ENCODE measurements around the gene YPEL1. TPM values are rescaled to one million over a fixed set of nuclear protein-coding genes. Genes with fewer than 3 reads are reported as not detected.

Gene YPEL1, protein sequence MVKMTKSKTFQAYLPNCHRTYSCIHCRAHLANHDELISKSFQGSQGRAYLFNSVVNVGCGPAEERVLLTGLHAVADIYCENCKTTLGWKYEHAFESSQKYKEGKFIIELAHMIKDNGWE
- 2.6 to 6.0 TPM (median 5.4 TPM) in 3 replicates for total RNA-seq
- long read RNA-seq, full-length matches to known transcripts = 9 of 10 reads
- long read RNA-seq, partial matches to known transcripts = 0 of 10 reads
- long read RNA-seq, other reads (novel, unspliced or antisense) = 1 of 10 reads

DNA sequence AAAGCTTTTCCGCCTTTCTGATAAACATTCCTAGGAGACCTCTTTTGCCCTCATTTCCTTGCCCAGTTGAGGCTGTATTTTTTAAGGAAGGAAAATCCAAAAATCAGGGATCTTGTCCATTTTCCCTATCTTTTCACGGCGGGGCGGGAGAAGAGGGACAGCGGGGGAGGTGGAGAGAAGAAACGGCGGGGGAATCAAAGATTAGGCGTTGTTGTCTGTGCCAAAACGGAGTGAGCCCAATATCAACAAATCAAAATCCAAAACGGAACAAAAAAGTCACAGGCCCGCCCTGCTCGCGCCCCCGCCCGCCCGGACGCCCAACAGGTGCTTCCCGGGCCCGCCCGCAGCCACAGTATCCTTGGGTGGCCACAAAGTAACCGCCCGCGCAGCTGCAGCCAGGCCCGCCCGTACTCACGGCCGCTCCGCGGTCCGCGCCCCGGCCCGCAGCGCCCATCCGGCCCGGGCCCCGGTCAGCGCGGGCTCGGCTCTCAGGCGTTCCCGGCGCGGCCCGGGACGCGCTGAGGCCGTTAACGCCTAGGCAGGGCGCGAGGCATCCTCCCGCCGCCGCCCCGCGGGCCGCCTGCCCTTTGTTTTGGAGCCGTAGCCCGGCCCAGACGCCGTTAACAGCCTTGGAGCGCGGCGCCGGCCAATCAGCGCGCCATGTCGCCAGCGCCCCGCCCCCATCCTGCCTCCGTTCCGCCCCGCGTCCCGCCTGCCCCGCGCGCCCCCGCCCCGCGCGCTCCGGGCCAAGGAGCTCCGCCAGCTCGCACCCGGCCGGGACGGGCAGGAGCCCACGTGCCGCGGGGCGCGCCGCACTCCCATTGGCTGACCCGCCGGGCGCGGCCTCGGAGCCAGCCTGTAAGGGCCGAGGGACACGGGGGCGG, at the start of gene YPEL1:
YPEL1 (minus strand) TSS at position 595 of the 884 bp plus-strand sequence. CDS start 25,050 bp downstream, outside the sequence.
- Mint-ChIP-seq H3K27me3 (ENCODE audit: low read depth) (no peaks in the 10 kb centered on the region), H3K4me1 (ENCODE audit: low read depth) (peaks cover 8% of the 10 kb centered on the region), H3K9me3 (ENCODE audit: low read depth) (no peaks in the 10 kb centered on the region), H3K27ac (ENCODE audit: unreplicated experiment) (no peak within 1 kb of the TSS), H3K4me3 (ENCODE audit: unreplicated experiment) (peak within 1 kb of the TSS; percentile 79), H3K36me3 (ENCODE audit: low read depth) (no peaks in the 10 kb centered on the region)
- TF ChIP-seq, protein P1, sequence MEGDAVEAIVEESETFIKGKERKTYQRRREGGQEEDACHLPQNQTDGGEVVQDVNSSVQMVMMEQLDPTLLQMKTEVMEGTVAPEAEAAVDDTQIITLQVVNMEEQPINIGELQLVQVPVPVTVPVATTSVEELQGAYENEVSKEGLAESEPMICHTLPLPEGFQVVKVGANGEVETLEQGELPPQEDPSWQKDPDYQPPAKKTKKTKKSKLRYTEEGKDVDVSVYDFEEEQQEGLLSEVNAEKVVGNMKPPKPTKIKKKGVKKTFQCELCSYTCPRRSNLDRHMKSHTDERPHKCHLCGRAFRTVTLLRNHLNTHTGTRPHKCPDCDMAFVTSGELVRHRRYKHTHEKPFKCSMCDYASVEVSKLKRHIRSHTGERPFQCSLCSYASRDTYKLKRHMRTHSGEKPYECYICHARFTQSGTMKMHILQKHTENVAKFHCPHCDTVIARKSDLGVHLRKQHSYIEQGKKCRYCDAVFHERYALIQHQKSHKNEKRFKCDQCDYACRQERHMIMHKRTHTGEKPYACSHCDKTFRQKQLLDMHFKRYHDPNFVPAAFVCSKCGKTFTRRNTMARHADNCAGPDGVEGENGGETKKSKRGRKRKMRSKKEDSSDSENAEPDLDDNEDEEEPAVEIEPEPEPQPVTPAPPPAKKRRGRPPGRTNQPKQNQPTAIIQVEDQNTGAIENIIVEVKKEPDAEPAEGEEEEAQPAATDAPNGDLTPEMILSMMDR (IDR thresholded peaks at IDR 0.05) = no peak
- peak; percentile 98 for DNase-seq (ENCODE audit: low spot score)

DNA sequence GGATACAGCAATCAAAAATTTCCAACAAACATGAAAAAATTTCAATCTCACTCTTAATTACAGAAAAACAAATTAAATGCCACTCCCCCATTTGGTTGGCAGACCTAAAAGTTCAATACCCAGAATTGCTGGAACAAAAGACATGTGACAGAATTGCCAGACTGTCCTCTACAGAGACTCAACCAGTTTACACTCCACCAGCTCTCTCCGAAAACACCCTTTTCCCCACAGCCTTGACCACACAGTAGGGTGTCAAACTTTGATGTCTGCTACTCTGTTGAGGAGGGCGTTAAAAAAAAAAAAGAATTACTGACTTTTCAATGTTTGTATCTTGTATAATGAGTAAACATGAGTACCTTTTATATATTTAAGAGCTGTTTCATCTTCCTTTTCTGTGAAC, 44.7 kb upstream of the YPEL1 start:
- no peak overlapping the region for H3K4me3 Mint-ChIP-seq (ENCODE audit: unreplicated experiment)
- no peaks in the 10 kb centered on the region for H3K9me3 Mint-ChIP-seq (ENCODE audit: low read depth)
- H3K36me3 Mint-ChIP-seq (ENCODE audit: low read depth) = peaks cover 17% of the 10 kb centered on the region
- peaks cover 9% of the 10 kb centered on the region for H3K4me1 Mint-ChIP-seq (ENCODE audit: low read depth)
- H3K27me3 Mint-ChIP-seq (ENCODE audit: low read depth) = no peaks in the 10 kb centered on the region
- DNase-seq (ENCODE audit: low spot score) = no peak
- TF ChIP-seq, protein P1 (IDR thresholded peaks at IDR 0.05) = no peak
- H3K27ac Mint-ChIP-seq (ENCODE audit: unreplicated experiment) = no peak overlapping the region

DNA sequence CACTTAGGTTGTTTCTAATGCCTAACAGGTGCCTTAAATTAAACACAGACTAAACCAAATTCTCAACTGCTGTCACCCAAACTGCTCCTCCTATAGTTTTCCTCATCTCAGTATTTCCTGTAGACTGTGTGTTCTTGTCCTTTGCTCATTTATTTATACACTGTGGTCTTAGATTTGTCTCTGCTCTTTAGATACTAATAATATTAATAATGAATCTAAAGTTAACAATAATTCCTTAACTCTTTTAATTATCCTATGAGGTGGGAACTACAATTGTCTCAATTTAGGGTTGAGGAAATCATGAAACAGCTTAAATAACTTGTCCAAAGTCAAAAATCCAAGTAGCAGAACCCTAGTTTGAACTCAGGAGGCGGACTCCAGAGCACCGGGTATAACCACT, 43.9 kb upstream of the YPEL1 start:
- no peaks in the 10 kb centered on the region for H3K9me3 Mint-ChIP-seq (ENCODE audit: low read depth)
- H3K4me3 Mint-ChIP-seq (ENCODE audit: unreplicated experiment) = no peak overlapping the region
- TF ChIP-seq, protein P1 (IDR thresholded peaks at IDR 0.05) = no peak
- H3K36me3 Mint-ChIP-seq (ENCODE audit: low read depth) = peaks cover 16% of the 10 kb centered on the region
- H3K4me1 Mint-ChIP-seq (ENCODE audit: low read depth) = peaks cover 9% of the 10 kb centered on the region
- no peaks in the 10 kb centered on the region for H3K27me3 Mint-ChIP-seq (ENCODE audit: low read depth)
- DNase-seq (ENCODE audit: low spot score) = no peak
- H3K27ac Mint-ChIP-seq (ENCODE audit: unreplicated experiment) = no peak overlapping the region

DNA sequence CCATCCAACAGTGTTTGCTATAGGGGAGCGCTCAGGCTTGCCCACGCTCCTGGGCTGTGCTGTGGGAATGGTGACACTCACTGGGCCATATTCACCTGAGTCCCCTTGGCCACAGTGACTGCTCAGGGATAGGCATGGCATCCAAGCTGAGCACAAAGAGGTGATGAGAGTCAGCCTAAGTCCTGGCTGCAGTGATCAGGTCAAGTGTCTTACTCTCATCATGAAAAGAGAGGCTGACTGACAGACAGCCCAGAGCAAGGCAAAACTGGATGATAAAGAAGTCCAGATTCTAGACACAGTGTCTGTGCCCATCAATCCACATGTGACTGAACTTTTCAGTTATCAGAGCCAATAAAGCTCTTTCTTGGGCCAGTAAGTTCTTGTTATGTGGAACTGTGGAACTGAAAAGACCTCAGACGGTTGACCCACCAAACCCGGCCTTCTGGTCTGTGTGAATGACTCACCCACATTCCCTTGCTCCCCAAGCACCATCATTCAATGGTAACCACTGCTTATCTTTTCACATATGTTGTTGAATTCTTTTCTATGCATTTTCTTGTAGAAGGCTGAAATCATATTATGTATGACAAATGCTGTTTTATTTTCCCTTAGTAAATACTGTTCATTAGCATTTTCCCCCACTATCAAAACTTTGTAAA, 43.2 kb upstream of the YPEL1 start:
- peaks cover 9% of the 10 kb centered on the region for H3K4me1 Mint-ChIP-seq (ENCODE audit: low read depth)
- H3K27me3 Mint-ChIP-seq (ENCODE audit: low read depth) = no peaks in the 10 kb centered on the region
- TF ChIP-seq, protein P1 (IDR thresholded peaks at IDR 0.05) = no peak
- H3K9me3 Mint-ChIP-seq (ENCODE audit: low read depth) = no peaks in the 10 kb centered on the region
- peaks cover 14% of the 10 kb centered on the region for H3K36me3 Mint-ChIP-seq (ENCODE audit: low read depth)
- no peak for DNase-seq (ENCODE audit: low spot score)
- H3K27ac Mint-ChIP-seq (ENCODE audit: unreplicated experiment) = peak overlapping the region; percentile 66
- no peak overlapping the region for H3K4me3 Mint-ChIP-seq (ENCODE audit: unreplicated experiment)

DNA sequence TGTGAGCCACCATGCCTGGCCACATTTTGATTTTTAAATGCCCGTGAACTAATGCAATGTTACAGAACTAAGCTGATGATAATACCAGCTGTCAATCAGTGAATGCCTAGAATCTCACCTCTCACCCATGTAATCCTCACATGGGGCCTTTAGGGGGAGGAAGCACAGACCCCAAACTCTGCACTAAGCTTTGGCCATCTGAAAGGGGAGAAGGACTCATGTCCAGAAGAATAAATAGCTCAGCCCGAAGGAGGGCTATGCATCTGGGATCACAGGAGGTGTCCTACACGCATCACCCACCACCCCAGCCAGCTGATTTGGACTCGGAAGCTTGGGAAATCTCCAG, 36.0 kb upstream of the YPEL1 start:
- TF ChIP-seq, protein P1 (IDR thresholded peaks at IDR 0.05) = no peak
- DNase-seq (ENCODE audit: low spot score) = no peak
- no peak overlapping the region for H3K4me3 Mint-ChIP-seq (ENCODE audit: unreplicated experiment)
- H3K27ac Mint-ChIP-seq (ENCODE audit: unreplicated experiment) = no peak overlapping the region
- H3K9me3 Mint-ChIP-seq (ENCODE audit: low read depth) = no peaks in the 10 kb centered on the region
- H3K36me3 Mint-ChIP-seq (ENCODE audit: low read depth) = peaks cover 37% of the 10 kb centered on the region
- no peaks in the 10 kb centered on the region for H3K4me1 Mint-ChIP-seq (ENCODE audit: low read depth)
- H3K27me3 Mint-ChIP-seq (ENCODE audit: low read depth) = no peaks in the 10 kb centered on the region

Data from chondrocyte (in vitro differentiated cells).